Smooth muscle cell (in vitro differentiated cells): ENCODE measurements around the gene DHRS12. TPM values are rescaled to one million over a fixed set of nuclear protein-coding genes. Genes with fewer than 3 reads are reported as not detected.

Experiments
- DNase-seq: peaks from one replicate; lab custom pipeline; 2025; ENCODE audit not compliant: unreplicated experiment; lab: John Stamatoyannopoulos, UW
- H2AFZ ChIP-seq: fragments of 200-600 bp; sonication (generic); 2 replicates; pipeline ENCODE4 v1.6.0; 2016; ENCODE audit warnings: antibody characterized with exemption, low read depth, mild to moderate bottlenecking
- H3F3A ChIP-seq: fragments of 200-600 bp; sonication (generic); 2 replicates; pipeline ENCODE4 v1.6.0; 2017; ENCODE audit warnings: antibody characterized with exemption, low read depth
- H3K27ac ChIP-seq: fragments of 200-600 bp; sonication (generic); 2 replicates; pipeline ENCODE4 v1.5.1; 2016; ENCODE audit warnings: low read depth, mild to moderate bottlenecking
- H3K27me3 ChIP-seq: fragments of 200-600 bp; sonication (generic); 2 replicates; pipeline ENCODE4 v1.6.1; 2016; ENCODE audit warnings: low read depth, mild to moderate bottlenecking
- H3K36me3 ChIP-seq: fragments of 200-600 bp; sonication (generic); 2 replicates; pipeline ENCODE4 v1.5.1; 2016; ENCODE audit warnings: low read depth
- H3K4me1 ChIP-seq: fragments of 200-600 bp; sonication (generic); 2 replicates; pipeline ENCODE4 v1.5.1; 2016; ENCODE audit warnings: low read depth
- H3K4me2 ChIP-seq: fragments of 200-600 bp; sonication (generic); 2 replicates; pipeline ENCODE4 v1.6.0; 2016; ENCODE audit warnings: mild to moderate bottlenecking
- H3K4me3 ChIP-seq: fragments of 200-600 bp; sonication (generic); 2 replicates; pipeline ENCODE4 v1.5.1; 2016; ENCODE audit warnings: mild to moderate bottlenecking
- H3K79me2 ChIP-seq: fragments of 200-600 bp; sonication (generic); 2 replicates; pipeline ENCODE4 v1.6.0; 2016; ENCODE audit warnings: low read depth, mild to moderate bottlenecking
- H3K9ac ChIP-seq: fragments of 200-600 bp; sonication (generic); 2 replicates; pipeline ENCODE4 v1.6.0; 2016; ENCODE audit warnings: low read depth
- H3K9me3 ChIP-seq: fragments of 200-600 bp; sonication (generic); replicated peaks from 2 replicates; pipeline ENCODE4 v1.5.1; 2016; ENCODE audit warnings: low read depth
- H4K20me1 ChIP-seq: fragments of 200-600 bp; sonication (generic); 2 replicates; pipeline ENCODE4 v1.6.0; 2016; ENCODE audit warnings: low read depth
- CTCF ChIP-seq: fragments of 200-600 bp; sonication (generic); IDR thresholded peaks from 2 replicates; pipeline ENCODE4 v1.5.1; 2017; ENCODE audit warnings: borderline replicate concordance, mild to moderate bottlenecking, antibody characterized with exemption; ENCODE audit not compliant: insufficient read depth, poor library complexity, severe bottlenecking
- WGBS: methylation state at CpG from one replicate; pipeline ENCODE4 v1.1.7; 2016; ENCODE audit warnings: low lambda C conversion rate; 5-methylcytosine and 5-hydroxymethylcytosine counted together
- polyA plus RNA-seq: library from polyadenylated mRNA; unstranded; fragments of >200 nt; fragmentation: Nextera tagmentation; extraction: Ambion mirVana; gene quantifications from 2 replicates; pipeline ENCODE4 v1.2.1, GENCODE V29; 2016
- total RNA-seq: library from RNA; depleted of rRNA; stranded (reverse); fragments of >200 nt; gene quantifications from 2 replicates; pipeline ENCODE4 v1.2.3, GENCODE V29; 2014

Gene DHRS12
- total and polyA plus RNA-seq, 2 experiments from 2014 or later, result 5.7 to 9.9 TPM

- no peak overlapping the region for H3K27ac ChIP-seq
- WGBS, result 80% methylated on average over 6 of the region's 6 CpGs
- no peak overlapping the region for H3K4me3 ChIP-seq
- no peak overlapping the region for H3K4me2 ChIP-seq
- H3K9me3 ChIP-seq, result no peaks in the 10 kb centered on the region
- H2AFZ ChIP-seq, result no peak overlapping the region
- no peaks in the 10 kb centered on the region for H3F3A ChIP-seq
- H3K9ac ChIP-seq, result no peak overlapping the region
- TF ChIP-seq CTCF, result no peak
- H3K79me2 ChIP-seq, result no peaks in the 10 kb centered on the region
- no peak for DNase-seq
- no peaks in the 10 kb centered on the region for H4K20me1 ChIP-seq
- no peaks in the 10 kb centered on the region for H3K27me3 ChIP-seq
- no peaks in the 10 kb centered on the region for H3K36me3 ChIP-seq
- H3K4me1 ChIP-seq, result no peaks in the 10 kb centered on the region
These were observed 28.6 kb upstream of the DHRS12 start for GRCh38 chr13:51832471-51833152.

- no peaks in the 10 kb centered on the region for H3K79me2 ChIP-seq
- H3K36me3 ChIP-seq, result no peaks in the 10 kb centered on the region
- no peak for TF ChIP-seq CTCF
- no peak overlapping the region for H3K4me2 ChIP-seq
- H3K4me3 ChIP-seq, result no peak overlapping the region
- no peak for DNase-seq
- no peak overlapping the region for H2AFZ ChIP-seq
- no peaks in the 10 kb centered on the region for H3K9me3 ChIP-seq
- H3K27ac ChIP-seq, result no peak overlapping the region
- 94% methylated on average over 5 of the region's 5 CpGs for WGBS
- no peaks in the 10 kb centered on the region for H3F3A ChIP-seq
- no peaks in the 10 kb centered on the region for H3K27me3 ChIP-seq
- no peak overlapping the region for H3K9ac ChIP-seq
- H4K20me1 ChIP-seq, result no peaks in the 10 kb centered on the region
- no peaks in the 10 kb centered on the region for H3K4me1 ChIP-seq
These were observed 27.6 kb upstream of the DHRS12 start for GRCh38 chr13:51831519-51831918.

GRCh38 chr13:51829568-51829899 is 25.6 kb upstream of the DHRS12 start:
- Histone ChIP-seq H3F3A (no peaks in the 10 kb centered on the region), H3K9me3 (no peaks in the 10 kb centered on the region), H3K27ac (no peak overlapping the region), H4K20me1 (no peaks in the 10 kb centered on the region), H3K9ac (no peak overlapping the region), H3K4me3 (no peak overlapping the region), H2AFZ (no peak overlapping the region), H3K4me1 (no peaks in the 10 kb centered on the region), H3K36me3 (no peaks in the 10 kb centered on the region), H3K79me2 (no peaks in the 10 kb centered on the region), H3K27me3 (no peaks in the 10 kb centered on the region), H3K4me2 (no peak overlapping the region)
- WGBS, result 97% methylated on average over 2 of the region's 2 CpGs
- DNase-seq, result no peak
- TF ChIP-seq CTCF, result no peak
